Choroid plexus epithelial cell (primary cell): ENCODE results near the gene ALS2.

Source experiments
- DNase-seq: peaks from one replicate; pipeline ENCODE4 v3.0.0-alpha.2; 2010; ENCODE audit warnings: low read depth
- H3K4me3 ChIP-seq: 2 replicates; pipeline ENCODE4 v1.5.1; 2011; ENCODE audit warnings: low read depth, mild to moderate bottlenecking, control low read depth, low read length, moderate library complexity
- CTCF ChIP-seq: conservative IDR thresholded peaks from 2 replicates; pipeline ENCODE4 v1.5.1; 2011; ENCODE audit warnings: low read depth, mild to moderate bottlenecking, control low read depth, inconsistent platforms, low read length, moderate library complexity

ALS2 gene

GRCh38 chr2:201704536-201704935, 76.2 kb downstream of the ALS2 start:
- no peak overlapping the region for H3K4me3 ChIP-seq
- DNase-seq, result no peak
- TF ChIP-seq CTCF, result no peak

- H3K4me3 ChIP-seq, result no peak overlapping the region
- no peak for DNase-seq
- TF ChIP-seq CTCF, result no peak
Observed at GRCh38 chr2:201701646-201702045, 79.1 kb downstream of the ALS2 start.

- H3K4me3 ChIP-seq, result no peak overlapping the region
- no peak for DNase-seq
- TF ChIP-seq CTCF, result no peak
Observed at GRCh38 chr2:201699416-201699815, 81.3 kb downstream of the ALS2 start.

- DNase-seq, result peak; percentile 51
- H3K4me3 ChIP-seq, result no peak within 1 kb of the TSS
- TF ChIP-seq CTCF, result no peak
Observed at GRCh38 chr2:201698588-201699226, 82.0 kb downstream of the ALS2 start, which contains the start of gene MPP4. Gene MPP4 (minus strand): TSS chr2:201698644. CDS start chr2:201693954, 4,690 bp downstream.

GRCh38 chr2:201697899-201698298, 82.8 kb downstream of the ALS2 start:
- H3K4me3 ChIP-seq, result no peak overlapping the region
- DNase-seq, result peak; percentile 88
- no peak for TF ChIP-seq CTCF

- no peak overlapping the region for H3K4me3 ChIP-seq
- DNase-seq, result peak; percentile 73
- no peak for TF ChIP-seq CTCF
Observed at GRCh38 chr2:201696151-201696659, 84.5 kb downstream of the ALS2 start.

- no peak for TF ChIP-seq CTCF
- DNase-seq, result no peak
Observed at GRCh38 chr2:201685156-201685555, 95.6 kb downstream of the ALS2 start.

More at GRCh38 chr2:201685156-201685555, 95.6 kb downstream of the ALS2 start:
- H3K4me3 ChIP-seq, result no peak overlapping the region
